RWPE2 (cell line): ENCODE data around the gene FNDC1.
"Not testable (repeated sequence)": the region's sequence is repeated elsewhere in the genome, so short reads cannot be mapped to it uniquely, and the experiment has no call there.

ENCODE experiments used
- ATAC-seq: fragments of 200-7000 bp; cut with Tn5 transposase; 3 replicates; pipeline ENCODE4 v1.9.1; 2021; ENCODE audit warnings: low read depth
- DNase-seq: peaks from one replicate; pipeline ENCODE4 v3.0.0-alpha.2; 2020; ENCODE audit warnings: low spot score
- H3K27ac ChIP-seq: fragments of 450-650 bp; 2 replicates; pipeline ENCODE4 v1.5.1; 2017; ENCODE audit warnings: mild to moderate bottlenecking; ENCODE audit not compliant: poor library complexity, severe bottlenecking
- H3K27me3 ChIP-seq: fragments of 250-450 bp; sonication (Bioruptor Pico); 2 replicates; pipeline ENCODE4 v1.5.1; 2021; ENCODE audit warnings: mild to moderate bottlenecking, moderate library complexity; ENCODE audit not compliant: insufficient read depth, poor library complexity, severe bottlenecking
- H3K36me3 ChIP-seq: fragments of 250-450 bp; sonication (Bioruptor Pico); 2 replicates; pipeline ENCODE4 v1.5.1; 2020; ENCODE audit warnings: low read depth, mild to moderate bottlenecking, moderate library complexity
- H3K4me1 ChIP-seq: fragments of 250-450 bp; sonication (Bioruptor Pico); 2 replicates; pipeline ENCODE4 v1.5.1; 2021; ENCODE audit warnings: mild to moderate bottlenecking, moderate library complexity; ENCODE audit not compliant: insufficient read depth, poor library complexity, severe bottlenecking
- H3K4me3 ChIP-seq: fragments of 250-450 bp; sonication (Bioruptor Pico); 2 replicates; pipeline ENCODE4 v1.5.1; 2021; ENCODE audit warnings: mild to moderate bottlenecking, moderate library complexity; ENCODE audit not compliant: severe bottlenecking
- H3K9me3 ChIP-seq: fragments of 250-450 bp; sonication (Bioruptor Pico); 2 replicates; pipeline ENCODE4 v1.5.1; 2021; ENCODE audit warnings: mild to moderate bottlenecking, moderate library complexity; ENCODE audit not compliant: severe bottlenecking
- CTCF ChIP-seq: fragments of 450-650 bp; IDR thresholded peaks from one replicate; pipeline ENCODE4 v1.5.1; 2017; ENCODE audit warnings: mild to moderate bottlenecking, moderate library complexity; ENCODE audit not compliant: poor library complexity, severe bottlenecking

FNDC1 gene

GRCh38 chr6:159271257-159271656, 102.1 kb downstream of the FNDC1 start:
- Histone ChIP-seq H3K4me1 (no peaks in the 10 kb centered on the region), H3K36me3 (no peaks in the 10 kb centered on the region), H3K27me3 (peaks cover 5% of the 10 kb centered on the region), H3K27ac (no peak overlapping the region), H3K9me3 (no peaks in the 10 kb centered on the region), H3K4me3 (no peak overlapping the region)
- no peak for TF ChIP-seq CTCF
- ATAC-seq (no peak), DNase-seq (no peak)

GRCh38 chr6:159278626-159279025, 109.4 kb downstream of the FNDC1 start:
- no peak for TF ChIP-seq CTCF
- no peak for DNase-seq
- ATAC-seq, result no peak
- H3K9me3 ChIP-seq, result no peaks in the 10 kb centered on the region
- H3K27me3 ChIP-seq, result no peaks in the 10 kb centered on the region
- H3K36me3 ChIP-seq, result no peaks in the 10 kb centered on the region
- H3K4me3 ChIP-seq, result no peak overlapping the region
- peaks cover 4% of the 10 kb centered on the region for H3K4me1 ChIP-seq
- no peak overlapping the region for H3K27ac ChIP-seq

GRCh38 chr6:159279790-159280277, 110.6 kb downstream of the FNDC1 start:
- H3K27ac ChIP-seq, result no peak overlapping the region
- ATAC-seq (peak; percentile 86), DNase-seq (no peak)
- peaks cover 4% of the 10 kb centered on the region for H3K4me1 ChIP-seq
- no peak overlapping the region for H3K4me3 ChIP-seq
- H3K36me3 ChIP-seq, result no peaks in the 10 kb centered on the region
- TF ChIP-seq CTCF, result no peak
- H3K27me3 ChIP-seq, result no peaks in the 10 kb centered on the region
- H3K9me3 ChIP-seq, result no peaks in the 10 kb centered on the region

- TF ChIP-seq CTCF, result no peak
- Histone ChIP-seq H3K27ac (no peak overlapping the region), H3K4me1 (peaks cover 4% of the 10 kb centered on the region), H3K36me3 (no peaks in the 10 kb centered on the region), H3K9me3 (no peaks in the 10 kb centered on the region), H3K27me3 (no peaks in the 10 kb centered on the region), H3K4me3 (no peak overlapping the region)
- no peak for ATAC-seq
- no peak for DNase-seq
Observed at GRCh38 chr6:159282421-159282820, 113.2 kb downstream of the FNDC1 start.

GRCh38 chr6:159284661-159285060, 115.5 kb downstream of the FNDC1 start:
- H3K9me3 ChIP-seq, ATAC-seq, H3K27me3 ChIP-seq, H3K4me3 ChIP-seq, H3K4me1 ChIP-seq, DNase-seq, H3K27ac ChIP-seq, H3K36me3 ChIP-seq: not testable (repeated sequence)
